Forelimb muscle (tissue), 1 donor: ENCODE data around the gene ARAP2. TPM values are rescaled to one million over a fixed set of nuclear protein-coding genes. Genes with fewer than 3 reads are reported as not detected.
"Not testable (repeated sequence)": the region's sequence is repeated elsewhere in the genome, so short reads cannot be mapped to it uniquely, and the experiment has no call there.

Source experiments
- DNase-seq: peaks from one replicate; pipeline ENCODE4 v3.0.0-alpha.2; 2013; ENCODE audit warnings: low read depth
- polyA plus RNA-seq: library from polyadenylated mRNA; unstranded; fragments of 120-200 nt; gene quantifications from one replicate; pipeline ENCODE4 v1.2.1, GENCODE V29; 2013; ENCODE audit not compliant: insufficient read length

Gene ARAP2
- polyA plus RNA-seq, 1 donor, result 1.00 TPM

- DNase-seq, result no peak
Observed at GRCh38 chr4:36183665-36184393, 60.5 kb downstream of the ARAP2 start.

- DNase-seq, result no peak
Observed at GRCh38 chr4:36183232-36183631, 61.1 kb downstream of the ARAP2 start.

- DNase-seq, result not testable (repeated sequence)
Observed at GRCh38 chr4:36182315-36182714, 62.0 kb downstream of the ARAP2 start.

GRCh38 chr4:36180206-36180605 lies 64.1 kb downstream of the ARAP2 start:
- no peak for DNase-seq

GRCh38 chr4:36178484-36178883 lies 65.8 kb downstream of the ARAP2 start:
- DNase-seq, result no peak

- no peak for DNase-seq
Observed at GRCh38 chr4:36177946-36178345, 66.4 kb downstream of the ARAP2 start.

- DNase-seq, result no peak
Observed at GRCh38 chr4:36174570-36174969, 69.7 kb downstream of the ARAP2 start.

GRCh38 chr4:36173905-36174304 lies 70.4 kb downstream of the ARAP2 start:
- no peak for DNase-seq

GRCh38 chr4:36172656-36173055 lies 71.7 kb downstream of the ARAP2 start:
- DNase-seq, result no peak

GRCh38 chr4:36168127-36168878 lies 76.0 kb downstream of the ARAP2 start:
- no peak for DNase-seq

GRCh38 chr4:36165631-36166005 lies 78.7 kb downstream of the ARAP2 start:
- DNase-seq, result no peak

GRCh38 chr4:36164900-36165630 lies 79.2 kb downstream of the ARAP2 start:
- no peak for DNase-seq

GRCh38 chr4:36163198-36163597 lies 81.1 kb downstream of the ARAP2 start:
- DNase-seq, result no peak

- no peak for DNase-seq
Observed at GRCh38 chr4:36159208-36159607, 85.1 kb downstream of the ARAP2 start.

GRCh38 chr4:36152735-36153134 lies 91.6 kb downstream of the ARAP2 start:
- DNase-seq, result no peak

GRCh38 chr4:36142504-36142903 lies 101.8 kb downstream of the ARAP2 start:
- DNase-seq, result no peak

- no peak for DNase-seq
Observed at GRCh38 chr4:36141186-36141585, 103.1 kb downstream of the ARAP2 start.

GRCh38 chr4:36140421-36140820 lies 103.9 kb downstream of the ARAP2 start:
- no peak for DNase-seq

GRCh38 chr4:36138220-36138619 lies 106.1 kb downstream of the ARAP2 start:
- DNase-seq, result no peak

- DNase-seq, result no peak
Observed at GRCh38 chr4:36137336-36137735, 107.0 kb downstream of the ARAP2 start.

- DNase-seq, result no peak
Observed at GRCh38 chr4:36133658-36134057, 110.7 kb downstream of the ARAP2 start.

- no peak for DNase-seq
Observed at GRCh38 chr4:36133086-36133485, 111.2 kb downstream of the ARAP2 start.

GRCh38 chr4:36130641-36131040 lies 113.7 kb downstream of the ARAP2 start:
- DNase-seq, result no peak
